Activated T-helper 17 cell treated with anti-CD3 and anti-CD28 coated beads, Interleukin-2, amount 50 U/mL, for 72 hours (primary cell): ENCODE results near the gene SSR4. TPM values are rescaled to one million over a fixed set of nuclear protein-coding genes. Genes with fewer than 3 reads are reported as not detected.

Experiments
- ATAC-seq: fragments of 150-1000 bp; cut with Tn5 transposase; replicated peaks from 2 replicates; pipeline ENCODE4 v1.10.0; 2021; ENCODE audit warnings: mild to moderate bottlenecking, moderate library complexity
- H3K27ac Mint-ChIP-seq: one replicate; pipeline ENCODE4 v1.8.0; 2022; ENCODE audit warnings: mixed read lengths
- H3K27me3 Mint-ChIP-seq: one replicate; pipeline ENCODE4 v1.8.0; 2022; ENCODE audit warnings: mixed read lengths
- H3K36me3 Mint-ChIP-seq: one replicate; pipeline ENCODE4 v1.8.0; 2022; ENCODE audit warnings: low read depth, mild to moderate bottlenecking, mixed read lengths
- H3K4me1 Mint-ChIP-seq: one replicate; pipeline ENCODE4 v1.8.0; 2022; ENCODE audit warnings: mixed read lengths
- H3K4me3 Mint-ChIP-seq: one replicate; pipeline ENCODE4 v1.8.0; 2022; ENCODE audit warnings: mild to moderate bottlenecking, mixed read lengths
- H3K9me3 Mint-ChIP-seq: one replicate; pipeline ENCODE4 v1.8.0; 2022; ENCODE audit warnings: mixed read lengths
- total RNA-seq, 2 donors: library from RNA; stranded (reverse); gene quantifications; one replicate each; pipeline ENCODE4 v1.2.3, GENCODE V29; 2022

SSR4 gene
- total RNA-seq, 2 donors from 2014 or later = 150 to 152 TPM

GRCh38 chrX:153766098-153766817 lies 28.2 kb upstream of the SSR4 start:
- H3K4me1 Mint-ChIP-seq = no peaks in the 10 kb centered on the region
- H3K27me3 Mint-ChIP-seq = no peaks in the 10 kb centered on the region
- ATAC-seq = peak; percentile 64
- no peaks in the 10 kb centered on the region for H3K9me3 Mint-ChIP-seq
- peak overlapping the region; percentile 34 for H3K4me3 Mint-ChIP-seq
- no peaks in the 10 kb centered on the region for H3K36me3 Mint-ChIP-seq
- H3K27ac Mint-ChIP-seq = no peak overlapping the region

GRCh38 chrX:153766871-153767673 lies 27.4 kb upstream of the SSR4 start:
- H3K9me3 Mint-ChIP-seq = no peaks in the 10 kb centered on the region
- H3K27ac Mint-ChIP-seq = no peak overlapping the region
- H3K4me1 Mint-ChIP-seq = no peaks in the 10 kb centered on the region
- ATAC-seq = no peak
- no peaks in the 10 kb centered on the region for H3K36me3 Mint-ChIP-seq
- no peaks in the 10 kb centered on the region for H3K27me3 Mint-ChIP-seq
- H3K4me3 Mint-ChIP-seq = peak overlapping the region; percentile 34

- Mint-ChIP-seq H3K27me3 (no peaks in the 10 kb centered on the region), H3K4me1 (no peaks in the 10 kb centered on the region), H3K27ac (no peak overlapping the region), H3K36me3 (no peaks in the 10 kb centered on the region), H3K9me3 (no peaks in the 10 kb centered on the region), H3K4me3 (no peak overlapping the region)
- ATAC-seq = no peak
Observed at GRCh38 chrX:153767674-153768055, 26.8 kb upstream of the SSR4 start.

- Mint-ChIP-seq H3K27me3 (no peaks in the 10 kb centered on the region), H3K9me3 (no peaks in the 10 kb centered on the region), H3K4me3 (no peak overlapping the region), H3K36me3 (no peaks in the 10 kb centered on the region), H3K27ac (no peak overlapping the region), H3K4me1 (no peaks in the 10 kb centered on the region)
- no peak for ATAC-seq
Observed at GRCh38 chrX:153768311-153769157, 25.9 kb upstream of the SSR4 start.

DNA sequence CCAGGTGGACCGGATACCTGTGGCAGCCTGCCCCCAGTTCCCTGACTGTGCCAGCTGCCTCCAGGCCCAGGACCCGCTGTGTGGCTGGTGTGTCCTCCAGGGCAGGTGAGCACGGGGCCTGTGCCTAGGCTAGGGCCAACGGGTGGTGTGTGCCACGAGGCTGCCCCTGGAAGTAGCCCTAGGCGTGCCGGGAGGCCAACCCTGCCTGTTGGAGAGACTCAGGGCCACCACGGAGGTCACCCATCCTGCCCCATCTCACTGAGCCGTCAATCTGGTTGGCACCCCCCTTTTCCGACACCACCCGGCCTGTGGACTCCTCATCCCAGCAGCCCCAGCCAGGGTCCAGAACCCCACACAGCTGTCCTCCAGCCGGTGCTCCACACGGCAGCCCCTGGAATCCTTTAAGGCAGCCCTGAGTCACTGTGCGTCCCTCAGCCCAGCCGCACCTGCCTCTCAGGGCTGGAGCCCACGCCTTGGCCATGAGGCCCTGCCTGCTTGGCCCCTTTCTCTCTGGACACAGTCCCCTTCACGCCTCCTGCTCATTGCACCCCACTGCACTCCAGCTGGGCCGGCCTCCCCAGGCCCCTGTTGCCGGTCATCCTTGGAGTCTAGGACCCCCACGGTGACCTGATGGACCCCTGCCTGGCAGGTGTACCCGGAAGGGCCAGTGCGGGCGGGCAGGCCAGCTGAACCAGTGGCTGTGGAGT lies 25.2 kb upstream of the SSR4 start:
- Mint-ChIP-seq H3K4me3 (no peak overlapping the region), H3K36me3 (no peaks in the 10 kb centered on the region), H3K27ac (no peak overlapping the region), H3K4me1 (no peaks in the 10 kb centered on the region), H3K27me3 (no peaks in the 10 kb centered on the region), H3K9me3 (no peaks in the 10 kb centered on the region)
- no peak for ATAC-seq

GRCh38 chrX:153769865-153770600 lies 24.4 kb upstream of the SSR4 start:
- H3K4me1 Mint-ChIP-seq = no peaks in the 10 kb centered on the region
- H3K27me3 Mint-ChIP-seq = no peaks in the 10 kb centered on the region
- no peaks in the 10 kb centered on the region for H3K36me3 Mint-ChIP-seq
- H3K4me3 Mint-ChIP-seq = no peak overlapping the region
- no peaks in the 10 kb centered on the region for H3K9me3 Mint-ChIP-seq
- H3K27ac Mint-ChIP-seq = no peak overlapping the region
- ATAC-seq = no peak

DNA sequence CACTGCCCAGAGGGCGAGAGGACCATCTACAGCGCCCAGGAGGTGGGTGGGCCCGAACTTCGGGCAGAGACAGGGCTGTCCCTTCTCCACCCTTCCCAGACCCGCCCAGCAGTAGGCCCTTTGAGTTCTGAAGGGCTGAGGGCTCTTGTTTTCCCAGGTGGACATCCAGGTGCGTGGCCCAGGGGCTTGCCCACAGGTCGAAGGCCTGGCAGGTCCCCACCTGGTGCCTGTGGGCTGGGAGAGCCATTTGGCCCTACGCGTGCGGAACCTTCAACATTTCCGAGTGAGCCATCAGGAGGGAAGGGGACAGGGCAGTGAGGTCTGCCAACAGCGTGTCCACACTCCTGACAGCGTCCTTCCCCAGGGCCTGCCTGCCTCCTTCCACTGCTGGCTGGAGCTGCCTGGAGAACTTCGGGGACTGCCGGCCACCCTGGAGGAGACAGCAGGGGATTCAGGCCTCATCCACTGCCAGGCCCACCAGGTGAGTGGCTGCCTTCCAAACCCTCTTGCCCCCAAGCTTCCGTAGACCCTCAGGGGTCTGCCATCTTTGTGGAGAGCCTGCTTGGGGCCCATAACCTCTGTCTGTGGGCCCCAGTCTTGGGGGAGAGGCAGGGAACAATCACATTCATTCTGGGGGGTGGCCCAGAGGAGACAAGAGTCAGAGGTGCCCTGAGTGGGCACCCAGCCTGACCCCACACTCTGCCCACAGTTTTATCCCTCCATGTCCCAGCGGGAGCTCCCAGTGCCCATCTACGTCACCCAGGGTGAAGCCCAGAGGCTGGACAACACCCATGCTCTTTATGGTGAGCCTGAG lies 23.7 kb upstream of the SSR4 start:
- Mint-ChIP-seq H3K9me3 (no peaks in the 10 kb centered on the region), H3K36me3 (no peaks in the 10 kb centered on the region), H3K27ac (no peak overlapping the region), H3K4me3 (no peak overlapping the region), H3K27me3 (no peaks in the 10 kb centered on the region), H3K4me1 (no peaks in the 10 kb centered on the region)
- no peak for ATAC-seq

- Mint-ChIP-seq H3K9me3 (no peaks in the 10 kb centered on the region), H3K27ac (no peak overlapping the region), H3K36me3 (no peaks in the 10 kb centered on the region), H3K4me3 (no peak overlapping the region), H3K27me3 (no peaks in the 10 kb centered on the region), H3K4me1 (no peaks in the 10 kb centered on the region)
- no peak for ATAC-seq
Observed at GRCh38 chrX:153771415-153772315, 22.8 kb upstream of the SSR4 start.

DNA sequence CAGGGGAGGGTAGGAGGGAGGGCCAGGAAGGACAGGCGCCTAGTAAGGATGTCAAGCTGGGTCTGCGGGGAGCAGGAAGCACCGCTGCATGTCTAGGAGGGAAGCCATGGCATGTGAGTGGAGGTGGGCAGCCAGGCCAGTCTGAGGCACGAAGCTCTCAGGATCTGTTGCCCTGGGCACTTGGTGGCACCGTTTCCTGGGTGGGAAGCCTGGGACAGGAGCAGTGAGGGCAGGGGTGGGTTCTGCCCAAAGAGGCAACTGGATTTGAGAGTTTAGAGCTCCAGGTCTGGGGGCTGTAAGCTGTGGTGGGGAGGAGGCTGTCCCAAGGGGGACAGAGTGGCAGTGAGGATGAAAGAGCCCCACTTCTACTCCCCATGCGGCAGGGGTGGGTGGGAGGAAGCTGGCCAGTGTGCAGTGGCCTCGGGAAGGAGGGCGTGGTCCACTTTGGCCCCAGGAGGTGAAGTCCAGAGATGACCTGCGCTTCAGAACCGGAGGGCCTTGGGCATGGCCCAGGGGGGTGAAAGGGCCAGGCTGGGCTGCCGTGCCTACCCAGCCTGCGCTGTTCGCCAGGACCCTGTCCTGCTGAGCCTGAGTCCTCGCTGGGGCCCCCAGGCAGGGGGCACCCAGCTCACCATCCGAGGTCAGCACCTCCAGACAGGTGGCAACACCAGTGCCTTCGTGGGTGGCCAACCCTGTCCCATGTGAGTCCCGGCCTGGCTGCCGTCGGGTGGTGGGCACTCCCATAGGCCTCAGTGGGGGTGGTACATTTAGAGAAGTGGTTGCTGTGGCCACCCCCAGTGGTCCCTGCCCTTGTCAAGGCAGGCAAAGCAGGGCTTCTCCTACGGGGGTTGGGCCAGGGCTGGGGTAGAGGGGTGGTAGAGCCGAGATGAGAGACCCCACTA lies 21.9 kb upstream of the SSR4 start:
- no peak overlapping the region for H3K4me3 Mint-ChIP-seq

GRCh38 chrX:153773218-153773611 lies 21.3 kb upstream of the SSR4 start:
- no peaks in the 10 kb centered on the region for H3K36me3 Mint-ChIP-seq
- H3K4me1 Mint-ChIP-seq = no peaks in the 10 kb centered on the region
- no peak for ATAC-seq
- H3K9me3 Mint-ChIP-seq = no peaks in the 10 kb centered on the region
- no peaks in the 10 kb centered on the region for H3K27me3 Mint-ChIP-seq
- no peak overlapping the region for H3K27ac Mint-ChIP-seq
- no peak overlapping the region for H3K4me3 Mint-ChIP-seq

More for the DNA sequence above, 21.9 kb upstream of the SSR4 start:
- no peaks in the 10 kb centered on the region for H3K36me3 Mint-ChIP-seq
- no peaks in the 10 kb centered on the region for H3K4me1 Mint-ChIP-seq
- H3K9me3 Mint-ChIP-seq = no peaks in the 10 kb centered on the region
- H3K27me3 Mint-ChIP-seq = no peaks in the 10 kb centered on the region
- ATAC-seq = no peak
- H3K27ac Mint-ChIP-seq = no peak overlapping the region

DNA sequence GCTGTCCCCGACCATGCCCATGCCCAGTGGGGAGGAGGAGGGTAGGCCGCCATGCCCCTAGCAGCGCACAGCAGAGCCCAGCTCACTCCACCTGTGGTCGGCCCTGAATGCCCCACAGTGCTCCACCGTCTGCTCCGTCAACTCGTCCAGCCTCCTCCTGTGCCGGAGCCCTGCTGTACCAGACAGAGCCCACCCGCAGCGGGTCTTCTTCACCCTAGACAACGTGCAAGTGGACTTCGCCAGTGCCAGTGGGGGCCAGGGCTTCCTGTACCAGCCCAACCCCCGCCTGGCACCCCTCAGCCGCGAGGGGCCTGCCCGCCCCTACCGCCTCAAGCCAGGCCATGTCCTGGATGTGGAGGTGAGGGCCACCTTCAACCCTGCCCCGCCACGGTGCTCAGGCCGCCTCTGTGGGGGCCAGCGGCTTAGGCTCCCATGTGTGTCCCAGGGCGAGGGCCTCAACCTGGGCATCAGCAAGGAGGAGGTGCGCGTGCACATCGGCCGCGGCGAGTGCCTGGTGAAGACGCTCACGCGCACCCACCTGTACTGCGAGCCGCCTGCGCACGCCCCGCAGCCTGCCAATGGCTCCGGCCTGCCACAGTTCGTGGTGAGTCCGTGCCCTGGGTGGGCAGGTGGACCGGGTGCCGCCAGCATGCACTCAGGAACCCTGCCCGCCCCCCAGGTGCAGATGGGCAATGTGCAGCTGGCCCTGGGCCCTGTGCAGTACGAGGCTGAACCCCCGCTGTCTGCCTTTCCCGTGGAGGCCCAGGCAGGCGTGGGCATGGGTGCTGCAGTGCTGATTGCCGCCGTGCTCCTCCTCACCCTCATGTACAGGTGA lies 20.5 kb upstream of the SSR4 start:
- H3K27ac Mint-ChIP-seq = no peak overlapping the region
- H3K9me3 Mint-ChIP-seq = no peaks in the 10 kb centered on the region
- no peaks in the 10 kb centered on the region for H3K36me3 Mint-ChIP-seq
- no peaks in the 10 kb centered on the region for H3K4me1 Mint-ChIP-seq
- no peaks in the 10 kb centered on the region for H3K27me3 Mint-ChIP-seq
- no peak for ATAC-seq
- no peak overlapping the region for H3K4me3 Mint-ChIP-seq
